ENCODE results near the gene FAM120A.
"Not testable (repeated sequence)": the region's sequence is repeated elsewhere in the genome, so short reads cannot be mapped to it uniquely, and the experiment has no call there.

FAM120A gene

GRCh38 chr9:93511228-93511627 lies 59.7 kb downstream of the FAM120A start:
- not testable (repeated sequence) for DNase-seq (ENCODE audit: low read depth in 3 of 3)

GRCh38 chr9:93512170-93512812 lies 60.8 kb downstream of the FAM120A start:
- DNase-seq (ENCODE audit: low read depth in 3 of 3) = not testable (repeated sequence)

- no peak for DNase-seq (ENCODE audit: low read depth in 3 of 3)
Measured at GRCh38 chr9:93513606-93514005, 62.1 kb downstream of the FAM120A start.

- no peak for DNase-seq (ENCODE audit: low read depth in 3 of 3)
Measured at GRCh38 chr9:93517331-93517730, 65.8 kb downstream of the FAM120A start.

DNA sequence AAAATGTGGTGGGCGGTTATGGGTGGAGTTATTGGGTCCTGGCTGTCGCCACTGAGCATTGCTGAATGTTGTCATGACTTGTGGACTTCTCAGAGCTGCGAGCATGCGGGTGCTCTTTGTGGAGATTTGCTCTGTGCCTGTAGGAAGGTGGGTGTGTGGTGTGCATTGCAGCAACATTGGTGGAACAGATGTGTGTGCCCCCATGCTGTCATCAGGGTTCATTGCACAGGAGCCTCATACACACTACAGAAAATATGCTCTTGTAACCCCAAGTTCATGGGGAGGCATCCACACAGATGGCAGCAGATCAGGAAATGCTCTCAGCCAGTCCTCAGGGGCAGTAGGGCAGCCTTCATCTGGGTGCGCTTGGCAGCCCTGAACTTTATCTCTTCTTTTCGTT lies 69.0 kb downstream of the FAM120A start:
- DNase-seq (ENCODE audit: low read depth in 3 of 3) = no peak

DNA sequence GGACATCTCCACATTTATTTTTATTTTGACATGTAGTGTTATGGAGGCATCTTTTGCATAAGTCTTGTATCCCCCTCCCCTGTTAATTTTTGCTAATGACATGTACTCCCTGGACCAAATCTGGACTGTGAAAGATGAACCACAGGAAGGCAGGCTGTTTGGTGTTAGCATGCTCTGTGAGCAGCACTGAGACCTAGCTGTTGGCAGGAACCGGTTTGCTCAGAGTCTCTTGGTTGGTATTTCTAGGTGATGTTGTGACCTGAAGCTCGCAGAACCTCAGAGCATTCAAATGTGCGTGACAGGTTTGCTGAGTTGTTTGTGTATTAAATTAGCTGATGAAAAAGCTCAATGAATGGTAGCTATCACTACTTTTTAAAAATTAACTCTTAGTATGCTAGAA lies 71.3 kb downstream of the FAM120A start:
- DNase-seq (ENCODE audit: low read depth in 3 of 3) = no peak

DNA sequence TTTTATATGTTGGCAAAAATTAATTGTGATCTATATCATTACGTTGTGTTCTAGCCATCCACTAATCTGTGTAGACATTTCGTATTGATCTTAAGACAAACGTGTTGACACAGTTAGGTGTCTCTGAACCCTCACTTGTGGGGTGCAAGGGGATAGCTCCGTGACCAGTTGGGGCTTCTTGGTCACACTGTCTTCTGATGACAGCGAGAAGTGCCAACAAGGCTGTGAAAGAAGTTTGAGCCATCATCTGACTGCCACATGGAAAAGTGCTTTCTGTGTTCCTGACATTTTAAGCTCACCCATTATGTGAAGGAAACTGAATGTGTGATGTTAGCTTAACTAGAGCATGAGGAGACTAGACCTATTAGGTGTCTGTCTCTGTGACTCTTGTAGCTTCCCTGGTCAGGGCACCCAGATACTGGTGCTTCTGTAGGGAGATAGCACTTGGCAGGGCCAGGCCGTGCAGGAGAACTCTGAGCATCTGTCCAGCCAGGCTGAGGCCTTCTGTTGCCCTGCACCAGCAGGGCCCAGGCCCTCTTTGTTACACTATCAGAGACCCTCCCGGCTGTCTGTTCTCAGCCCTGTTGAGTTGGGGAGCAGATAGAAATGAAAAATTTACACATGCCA lies 72.1 kb downstream of the FAM120A start:
- no peak for DNase-seq (ENCODE audit: low read depth in 3 of 3)

DNA sequence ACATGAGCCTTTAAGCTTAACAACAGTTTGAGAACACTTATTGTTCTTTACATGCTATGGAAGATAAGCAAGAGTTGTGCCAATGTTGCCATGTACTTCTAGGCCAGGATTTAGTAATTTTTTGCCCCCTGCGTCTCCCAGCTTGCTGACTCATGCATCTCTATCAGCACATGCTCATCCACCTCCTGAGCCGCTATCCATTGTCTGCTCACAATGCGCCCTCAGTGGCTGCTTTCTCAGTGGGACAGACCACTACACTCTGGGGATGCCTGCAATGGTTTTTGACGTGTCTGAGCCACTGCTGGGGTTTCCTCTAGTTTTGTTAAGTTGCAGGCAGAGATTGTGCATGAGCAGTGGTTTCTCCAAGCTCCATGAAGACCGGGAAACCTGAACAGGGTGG lies 74.0 kb downstream of the FAM120A start:
- DNase-seq (ENCODE audit: low read depth in 3 of 3) = no peak

DNA sequence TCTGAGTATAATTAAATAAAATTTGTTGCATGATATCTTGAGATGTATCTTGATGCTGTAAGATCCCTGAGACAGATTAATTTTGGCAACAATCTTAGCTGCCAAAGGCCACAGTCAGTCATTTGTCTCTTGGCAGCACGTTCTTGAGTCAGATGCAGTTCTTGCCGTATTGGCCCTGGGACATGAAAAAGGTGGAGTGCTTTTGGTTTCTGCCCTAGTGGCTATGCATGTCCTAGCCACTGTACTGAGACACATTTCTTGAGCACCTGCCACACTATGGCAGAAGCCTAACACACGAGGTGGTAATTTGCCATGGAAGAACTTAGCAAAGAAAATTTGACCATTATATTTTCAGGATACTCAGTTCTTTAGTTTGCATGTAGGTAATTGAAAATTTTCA lies 79.9 kb downstream of the FAM120A start:
- DNase-seq (ENCODE audit: low read depth in 3 of 3) = no peak

GRCh38 chr9:93532141-93532540 lies 80.7 kb downstream of the FAM120A start:
- DNase-seq (ENCODE audit: low read depth in 3 of 3) = no peak

GRCh38 chr9:93533863-93534262 lies 82.4 kb downstream of the FAM120A start:
- DNase-seq (ENCODE audit: low read depth in 3 of 3) = no peak

- no peak for DNase-seq (ENCODE audit: low read depth in 3 of 3)
Measured at GRCh38 chr9:93536167-93536566, 84.7 kb downstream of the FAM120A start.

DNA sequence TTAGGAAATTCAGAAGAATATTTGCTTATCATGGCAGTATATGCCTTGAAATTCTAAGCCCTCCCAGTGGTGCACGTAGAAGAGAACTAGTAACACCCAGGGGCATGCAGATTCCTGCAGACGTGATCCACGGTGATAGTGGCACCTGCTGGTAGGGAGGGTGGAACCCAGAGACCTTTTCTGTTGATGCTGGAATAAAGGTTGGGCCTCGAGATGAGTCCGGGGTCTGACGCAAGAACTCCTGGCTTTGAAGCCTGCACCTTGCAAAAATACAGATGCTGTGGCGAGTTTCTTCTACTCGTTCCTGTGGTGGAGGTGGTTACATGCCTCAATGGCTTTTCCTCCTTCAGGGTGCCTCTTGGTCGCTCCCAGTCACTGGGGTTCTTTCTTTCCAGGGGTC lies 85.4 kb downstream of the FAM120A start:
- DNase-seq (ENCODE audit: low read depth in 3 of 3) = no peak

- DNase-seq (ENCODE audit: low read depth in 3 of 3) = no peak
Measured at GRCh38 chr9:93540305-93540704, 88.8 kb downstream of the FAM120A start.

GRCh38 chr9:93541005-93541404 lies 89.5 kb downstream of the FAM120A start:
- DNase-seq (ENCODE audit: low read depth in 3 of 3) = no peak

DNA sequence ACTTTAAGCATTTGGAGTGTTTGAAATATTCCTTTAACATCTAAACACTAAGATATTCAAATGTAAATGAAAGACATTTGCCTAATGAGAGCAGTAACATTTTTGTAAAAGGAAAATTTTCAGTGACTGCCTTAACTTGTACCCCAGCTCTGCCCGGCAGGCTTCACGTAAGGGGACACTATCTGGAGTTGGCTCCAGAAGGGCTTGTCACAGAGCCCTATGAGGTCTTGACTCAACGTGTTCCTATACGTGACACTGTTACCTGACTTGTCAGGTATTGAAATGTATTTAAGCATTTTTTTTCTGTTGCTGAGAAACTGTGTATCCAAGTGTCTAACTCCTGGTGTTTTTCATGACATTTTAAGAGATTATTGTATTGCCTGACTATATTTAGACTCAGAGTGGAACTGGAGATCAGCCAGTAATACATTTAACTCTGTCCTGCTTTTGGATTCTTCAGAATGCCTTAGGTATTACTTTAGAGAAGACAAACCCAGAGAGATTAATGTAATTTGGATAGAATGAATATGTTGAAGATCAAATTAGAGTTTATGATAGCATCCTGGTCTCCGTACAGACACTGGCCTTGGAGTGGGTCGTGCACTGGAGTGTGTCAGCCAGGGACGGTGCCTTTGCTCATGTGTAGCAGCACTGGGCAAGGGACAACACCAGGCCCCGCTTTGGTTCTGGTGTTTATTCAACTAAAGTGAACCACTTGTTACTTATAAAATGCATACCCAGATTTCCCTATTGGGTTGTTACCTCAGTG lies 90.3 kb downstream of the FAM120A start:
- no peak for DNase-seq (ENCODE audit: low read depth in 3 of 3)

DNA sequence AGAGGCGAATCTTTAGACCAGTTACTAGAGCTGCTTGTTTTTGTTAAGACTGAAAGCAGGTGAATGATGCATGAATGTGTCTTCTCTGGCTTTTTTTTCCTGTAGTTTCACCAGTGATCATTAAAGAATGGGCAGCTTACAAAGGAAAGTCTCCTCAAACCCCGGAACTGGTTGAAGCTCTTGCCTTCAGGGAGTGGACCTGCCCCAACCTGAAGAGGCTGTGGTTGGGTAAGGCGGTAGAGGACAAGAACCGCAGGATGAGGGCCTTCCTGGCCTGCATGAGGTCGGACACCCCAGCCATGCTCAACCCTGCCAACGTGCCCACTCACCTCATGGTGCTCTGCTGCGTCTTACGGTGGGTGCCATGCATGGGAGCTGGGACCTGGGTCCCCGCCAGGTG lies 91.6 kb downstream of the FAM120A start:
- no peak for DNase-seq (ENCODE audit: low read depth in 3 of 3)

DNA sequence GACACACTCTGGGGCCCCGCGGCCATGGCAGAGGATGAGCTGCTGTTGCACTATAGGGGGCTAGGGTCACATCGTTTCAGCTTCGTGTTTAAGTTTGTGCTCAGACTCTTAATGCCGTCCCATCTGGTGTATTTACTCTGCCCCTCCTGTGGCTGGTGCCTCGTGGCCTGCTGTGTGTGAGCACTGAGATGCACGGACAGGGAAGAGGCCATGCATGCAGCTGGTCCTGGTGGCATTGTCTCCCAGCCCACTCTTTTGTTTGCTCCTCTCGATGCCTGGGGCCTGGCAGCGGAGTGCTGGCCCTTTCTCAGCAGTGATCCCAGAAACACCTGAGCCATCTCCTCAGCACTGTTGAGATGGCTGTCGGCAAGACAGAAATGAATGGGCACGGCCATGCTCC lies 94.9 kb downstream of the FAM120A start:
- DNase-seq (ENCODE audit: low read depth in 3 of 3) = no peak

DNA sequence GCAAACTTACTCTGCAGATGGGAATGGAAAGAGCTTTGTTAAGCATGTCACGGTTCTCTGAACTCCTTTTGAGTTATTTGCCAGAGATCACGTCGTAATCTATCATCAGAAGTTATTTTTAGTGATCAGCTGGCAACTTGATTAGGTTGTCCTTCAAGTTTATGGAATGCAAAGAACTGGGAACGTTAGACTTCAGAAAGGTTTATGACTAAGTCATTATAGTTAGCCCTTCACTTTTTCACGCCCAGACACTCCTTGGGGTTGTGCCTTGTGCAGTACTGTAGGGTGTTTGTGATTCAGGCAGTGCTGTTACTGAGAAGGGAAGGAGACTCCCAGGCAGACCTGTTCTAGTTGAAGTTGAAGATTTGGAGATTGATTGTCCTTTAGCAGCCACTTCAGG lies 98.1 kb downstream of the FAM120A start:
- no peak for DNase-seq (ENCODE audit: low read depth in 3 of 3)

- DNase-seq (ENCODE audit: low read depth in 3 of 3) = no peak
Measured at GRCh38 chr9:93552923-93553322, 101.4 kb downstream of the FAM120A start.

GRCh38 chr9:93555370-93555769 lies 103.9 kb downstream of the FAM120A start:
- DNase-seq (ENCODE audit: low read depth in 3 of 3) = no peak

DNA sequence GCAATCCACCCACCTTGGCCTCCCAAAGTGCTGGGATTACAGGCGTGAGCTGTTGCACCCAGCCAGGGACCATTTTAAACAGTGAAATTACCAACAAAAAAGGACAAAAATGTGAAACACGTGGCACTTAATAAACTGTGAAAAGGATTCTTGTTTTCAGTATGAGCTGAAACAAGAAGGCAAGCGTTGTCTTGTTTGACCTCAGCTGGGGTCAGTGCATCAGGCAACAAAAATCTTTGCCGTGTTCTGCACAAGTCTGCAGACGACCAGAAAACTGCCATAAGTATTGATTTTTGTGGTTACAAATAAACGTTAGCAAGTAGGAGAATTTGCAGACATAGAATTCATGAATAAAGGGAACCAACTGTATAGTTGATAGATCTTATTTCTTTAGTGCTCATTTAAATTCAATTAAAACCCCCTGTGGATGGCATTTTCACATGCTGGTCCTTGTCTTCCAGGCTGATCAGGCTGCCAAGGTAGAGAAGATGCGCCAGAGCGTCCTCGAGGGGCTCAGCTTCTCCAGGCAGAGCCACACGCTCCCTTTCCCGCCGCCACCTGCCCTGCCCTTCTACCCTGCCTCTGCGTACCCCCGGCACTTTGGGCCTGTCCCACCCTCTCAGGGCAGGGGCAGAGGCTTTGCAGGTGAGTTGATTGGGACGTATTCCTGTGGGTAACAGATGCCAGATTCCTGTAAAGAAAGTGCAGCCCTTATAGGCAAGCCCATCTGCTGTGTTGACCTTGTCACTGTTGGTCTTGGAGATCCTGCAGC lies 106.1 kb downstream of the FAM120A start:
- DNase-seq (ENCODE audit: low read depth in 3 of 3) = no peak
